Mammary epithelial cell (primary cell): ENCODE results near the gene RALGAPA1.

ENCODE experiments used
- CTCF ChIP-seq, 2 donors: IDR thresholded peaks in 1 of 2; conservative IDR thresholded peaks in 1 of 2; 2 replicates each; pipeline ENCODE4 v1.5.1; 2011 to 2012; ENCODE audit warnings: inconsistent platforms in 2 of 2, low read length in 2 of 2, mild to moderate bottlenecking in 2 of 2, control low read depth in 1 of 2, low read depth in 1 of 2; ENCODE audit not compliant: insufficient read depth in 1 of 2; ENCODE audit errors: extremely low read depth in 1 of 2
- EZH2 ChIP-seq: IDR thresholded peaks from 2 replicates; pipeline ENCODE4 v1.6.1; 2012; ENCODE audit warnings: low read length, inconsistent platforms, borderline replicate concordance

- TF ChIP-seq CTCF (conservative IDR thresholded peaks at IDR 0.05 in 1 of 2, IDR thresholded peaks at IDR 0.05 in 1 of 2; ENCODE audit: extremely low read depth in 1 of 2, insufficient read depth in 1 of 2, low read depth in 1 of 2, low read length in 2 of 2) (no peak), EZH2 (no peak)
Measured at GRCh38 chr14:35809597-35809996, 502 bp upstream of the RALGAPA1 start.
